ENCODE results near the gene SMC4. TPM values are rescaled to one million over a fixed set of nuclear protein-coding genes. Genes with fewer than 3 reads are reported as not detected.

Gene SMC4
- total RNA-seq, 1 donor from 2014 or later: 34.1 TPM

DNA sequence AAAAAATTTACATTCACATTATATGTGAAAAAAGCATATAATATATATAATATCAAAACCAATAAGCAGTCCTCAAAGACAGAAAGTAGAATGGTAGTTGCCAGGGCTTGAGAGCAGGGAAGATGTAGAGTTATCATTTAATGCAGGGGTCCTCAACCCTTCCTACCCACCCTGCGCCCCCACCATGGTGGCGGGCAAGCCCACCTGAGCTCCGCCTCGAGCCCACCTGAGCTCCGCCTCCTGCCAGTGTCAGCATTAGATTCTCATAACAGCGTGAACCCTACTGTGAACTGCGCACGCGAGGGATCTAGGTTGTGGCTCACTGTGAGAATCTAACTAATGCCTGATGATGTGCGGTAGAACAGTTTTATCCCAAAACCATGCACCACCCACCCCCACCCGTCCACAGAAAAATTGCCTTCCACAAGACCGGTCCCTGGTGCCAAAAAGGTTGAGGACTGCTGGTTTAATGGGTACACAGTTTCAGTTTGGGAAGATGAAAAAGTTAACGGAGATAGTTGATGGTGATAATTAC lies 47.1 kb downstream of the SMC4 start:
- no peak for DNase-seq (ENCODE audit: low read depth)
- Histone ChIP-seq H3K4me3 (ENCODE audit: insufficient read depth, low read depth, low read length) (no peak overlapping the region), H4K20me1 (ENCODE audit: insufficient read depth, low read length) (peaks cover 7% of the 10 kb centered on the region), H3K27ac (ENCODE audit: low read depth, low read length) (no peak overlapping the region), H3K4me2 (ENCODE audit: low read length) (peak overlapping the region; percentile 53), H3K4me1 (ENCODE audit: insufficient read depth, low read length) (peaks cover 14% of the 10 kb centered on the region), H3K36me3 (ENCODE audit: insufficient read depth, low read length) (peaks cover 9% of the 10 kb centered on the region), H3K9ac (ENCODE audit: low read length) (no peak overlapping the region), H3K27me3 (ENCODE audit: insufficient read depth, low read length) (no peaks in the 10 kb centered on the region), H3K79me2 (ENCODE audit: insufficient read depth, low read length) (peaks cover 77% of the 10 kb centered on the region), H3K9me3 (ENCODE audit: insufficient read depth, low read depth, low read length) (no peaks in the 10 kb centered on the region), H2AFZ (ENCODE audit: low read depth, low read length) (no peak overlapping the region)
- no peak for FAIRE-seq
- Mint-ChIP-seq H3K27me3 (ENCODE audit: low read depth, unreplicated experiment) (no peaks in the 10 kb centered on the region), H3K4me3 (ENCODE audit: unreplicated experiment) (no peak overlapping the region), H3K27ac (ENCODE audit: unreplicated experiment) (no peak overlapping the region), H3K9me3 (ENCODE audit: unreplicated experiment) (peaks cover 3% of the 10 kb centered on the region), H3K4me1 (ENCODE audit: low read depth, unreplicated experiment) (peaks cover 18% of the 10 kb centered on the region), H3K36me3 (ENCODE audit: low read depth, unreplicated experiment) (peaks cover 13% of the 10 kb centered on the region)
- no peak for TF ChIP-seq EZH2 (IDR thresholded peaks at IDR 0.05; ENCODE audit: insufficient read depth, low read length)
- TF ChIP-seq, protein P1, sequence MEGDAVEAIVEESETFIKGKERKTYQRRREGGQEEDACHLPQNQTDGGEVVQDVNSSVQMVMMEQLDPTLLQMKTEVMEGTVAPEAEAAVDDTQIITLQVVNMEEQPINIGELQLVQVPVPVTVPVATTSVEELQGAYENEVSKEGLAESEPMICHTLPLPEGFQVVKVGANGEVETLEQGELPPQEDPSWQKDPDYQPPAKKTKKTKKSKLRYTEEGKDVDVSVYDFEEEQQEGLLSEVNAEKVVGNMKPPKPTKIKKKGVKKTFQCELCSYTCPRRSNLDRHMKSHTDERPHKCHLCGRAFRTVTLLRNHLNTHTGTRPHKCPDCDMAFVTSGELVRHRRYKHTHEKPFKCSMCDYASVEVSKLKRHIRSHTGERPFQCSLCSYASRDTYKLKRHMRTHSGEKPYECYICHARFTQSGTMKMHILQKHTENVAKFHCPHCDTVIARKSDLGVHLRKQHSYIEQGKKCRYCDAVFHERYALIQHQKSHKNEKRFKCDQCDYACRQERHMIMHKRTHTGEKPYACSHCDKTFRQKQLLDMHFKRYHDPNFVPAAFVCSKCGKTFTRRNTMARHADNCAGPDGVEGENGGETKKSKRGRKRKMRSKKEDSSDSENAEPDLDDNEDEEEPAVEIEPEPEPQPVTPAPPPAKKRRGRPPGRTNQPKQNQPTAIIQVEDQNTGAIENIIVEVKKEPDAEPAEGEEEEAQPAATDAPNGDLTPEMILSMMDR (IDR thresholded peaks at IDR 0.05; ENCODE audit: insufficient read depth, low read depth, low read length): no peak

DNA sequence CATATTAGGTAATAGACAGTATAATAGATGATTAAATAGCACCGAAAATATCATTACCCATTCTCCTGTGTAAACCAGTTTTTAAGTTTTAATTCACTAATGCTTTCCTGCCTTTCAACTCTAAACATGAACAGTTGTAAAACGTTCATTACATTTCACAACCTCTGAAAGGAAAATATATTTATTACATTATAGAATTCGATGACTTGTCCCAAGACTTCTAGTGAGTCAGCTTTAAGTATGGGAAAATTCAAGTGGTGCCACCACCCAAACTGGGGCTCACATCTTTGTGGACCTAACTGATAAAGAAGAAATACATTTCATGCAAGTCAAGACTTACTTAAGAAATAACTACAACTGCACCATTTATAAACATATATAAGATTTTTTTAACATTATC lies 48.1 kb downstream of the SMC4 start:
- peaks cover 7% of the 10 kb centered on the region for H4K20me1 ChIP-seq (ENCODE audit: insufficient read depth, low read length)
- Mint-ChIP-seq H3K4me1 (ENCODE audit: low read depth, unreplicated experiment) (peaks cover 18% of the 10 kb centered on the region), H3K27ac (ENCODE audit: unreplicated experiment) (peak overlapping the region; percentile 26), H3K27me3 (ENCODE audit: low read depth, unreplicated experiment) (no peaks in the 10 kb centered on the region), H3K9me3 (ENCODE audit: unreplicated experiment) (peaks cover 3% of the 10 kb centered on the region), H3K36me3 (ENCODE audit: low read depth, unreplicated experiment) (peaks cover 13% of the 10 kb centered on the region), H3K4me3 (ENCODE audit: unreplicated experiment) (peak overlapping the region; percentile 96)
- H3K4me3 ChIP-seq (ENCODE audit: insufficient read depth, low read depth, low read length): peak overlapping the region; percentile 93
- DNase-seq (ENCODE audit: low read depth) (peak; percentile 36), FAIRE-seq (no peak)
- H3K4me1 ChIP-seq (ENCODE audit: insufficient read depth, low read length): peaks cover 14% of the 10 kb centered on the region
- H2AFZ ChIP-seq (ENCODE audit: low read depth, low read length): no peak overlapping the region
- TF ChIP-seq, protein P1 (IDR thresholded peaks at IDR 0.05; ENCODE audit: insufficient read depth, low read depth, low read length): no peak
- no peak for TF ChIP-seq EZH2 (IDR thresholded peaks at IDR 0.05; ENCODE audit: insufficient read depth, low read length)
- peak overlapping the region; percentile 29 for H3K27ac ChIP-seq (ENCODE audit: low read depth, low read length)
- H3K27me3 ChIP-seq (ENCODE audit: insufficient read depth, low read length): no peaks in the 10 kb centered on the region
- H3K79me2 ChIP-seq (ENCODE audit: insufficient read depth, low read length): peaks cover 68% of the 10 kb centered on the region
- H3K4me2 ChIP-seq (ENCODE audit: low read length): peak overlapping the region; percentile 91
- H3K9me3 ChIP-seq (ENCODE audit: insufficient read depth, low read depth, low read length): no peaks in the 10 kb centered on the region
- peaks cover 9% of the 10 kb centered on the region for H3K36me3 ChIP-seq (ENCODE audit: insufficient read depth, low read length)
- H3K9ac ChIP-seq (ENCODE audit: low read length): peak overlapping the region; percentile 44
